ENCODE results near the gene PNISR. TPM values are rescaled to one million over a fixed set of nuclear protein-coding genes. Genes with fewer than 3 reads are reported as not detected.
A peak's percentile ranks its signal among the peaks of the same experiment; 100 is the strongest.

PNISR gene
- total RNA-seq, 1 donor from 2014 or later, result 60.2 TPM

GRCh38 chr6:99356641-99357040 is 68.5 kb downstream of the PNISR start:
- intact Hi-C loops (cut with DNase I), result no loop called here
- H3K27ac ChIP-seq, result no peak overlapping the region
- H3K9me3 ChIP-seq, result no peaks in the 10 kb centered on the region
- no peaks in the 10 kb centered on the region for H3K27me3 ChIP-seq
- no peak overlapping the region for H3K4me3 ChIP-seq
- H3K4me1 ChIP-seq, result no peaks in the 10 kb centered on the region
- H3K36me3 ChIP-seq, result no peaks in the 10 kb centered on the region
- TF ChIP-seq CTCF (IDR thresholded peaks at IDR 0.05), result no peak
- DNase-seq (ENCODE audit: low spot score in 2 of 2), result no peak

- intact Hi-C loops (cut with DNase I), result loop anchor here (5.0 kb wide), 1 partner anchor 37 kb away; the partner anchor contains the start of gene COQ3
- Histone ChIP-seq H3K9me3 (no peaks in the 10 kb centered on the region), H3K27ac (no peak overlapping the region), H3K27me3 (no peaks in the 10 kb centered on the region), H3K4me3 (no peak overlapping the region), H3K4me1 (peaks cover 0 to 2% of the 10 kb centered on the region in 2 donors), H3K36me3 (no peaks in the 10 kb centered on the region)
- DNase-seq (ENCODE audit: low spot score in 2 of 2), result no peak
- no peak for TF ChIP-seq CTCF (IDR thresholded peaks at IDR 0.05)
These were observed 70.1 kb downstream of the PNISR start for GRCh38 chr6:99354983-99355382.

GRCh38 chr6:99353126-99353525 is 72.0 kb downstream of the PNISR start:
- peaks cover 0 to 4% of the 10 kb centered on the region in 2 donors for H3K4me1 ChIP-seq
- no peaks in the 10 kb centered on the region for H3K9me3 ChIP-seq
- no peak overlapping the region for H3K4me3 ChIP-seq
- H3K27me3 ChIP-seq, result no peaks in the 10 kb centered on the region
- no peak overlapping the region for H3K27ac ChIP-seq
- no peak for DNase-seq (ENCODE audit: low spot score in 2 of 2)
- intact Hi-C loops (cut with DNase I), result loop anchor here (5.0 kb wide), 1 partner anchor 39 kb away; the partner anchor contains the start of gene COQ3
- no peaks in the 10 kb centered on the region for H3K36me3 ChIP-seq
- no peak for TF ChIP-seq CTCF (IDR thresholded peaks at IDR 0.05)

- Histone ChIP-seq H3K27me3 (no peaks in the 10 kb centered on the region), H3K9me3 (no peaks in the 10 kb centered on the region), H3K27ac (no peak overlapping the region), H3K36me3 (no peaks in the 10 kb centered on the region), H3K4me3 (peak overlapping the region; percentile 75 to 77), H3K4me1 (peaks cover 0 to 4% of the 10 kb centered on the region in 2 donors)
- DNase-seq (ENCODE audit: low spot score in 2 of 2), result no peak
- intact Hi-C loops (cut with DNase I), result loop anchor here (5.0 kb wide), 1 partner anchor 42 kb away; the partner anchor contains the start of gene COQ3
- TF ChIP-seq CTCF (IDR thresholded peaks at IDR 0.05), result no peak
These were observed 74.5 kb downstream of the PNISR start for GRCh38 chr6:99350573-99350972.

GRCh38 chr6:99349171-99350141 is 75.7 kb downstream of the PNISR start, which contains the start of gene FAXC:
Gene FAXC (minus strand): TSS chr6:99349674. CDS start chr6:99349372, 302 bp downstream.
- H3K36me3 ChIP-seq, result no peaks in the 10 kb centered on the region
- H3K27me3 ChIP-seq, result no peaks in the 10 kb centered on the region
- intact Hi-C loops (cut with DNase I), result loop anchor here (5.0 kb wide), 1 partner anchor 43 kb away; the partner anchor contains the start of gene COQ3
- H3K4me3 ChIP-seq, result peak within 1 kb of the TSS; percentile 75 to 77
- peaks cover 0 to 4% of the 10 kb centered on the region in 2 donors for H3K4me1 ChIP-seq
- TF ChIP-seq CTCF (IDR thresholded peaks at IDR 0.05), result peak in 1 of 3 experiments; percentile 33
- DNase-seq (ENCODE audit: low spot score in 2 of 2), result no peak
- no peaks in the 10 kb centered on the region for H3K9me3 ChIP-seq
- H3K27ac ChIP-seq, result peak within 1 kb of the TSS; percentile 9 to 54

Measured in ascending aorta (tissue), 2 donors.